ENCODE results near the gene NPHP4.

Gene NPHP4

GRCh38 chr1:6038603-6039002 lies 46.4 kb upstream of the NPHP4 start:
- no peaks in the 10 kb centered on the region for H3K36me3 Mint-ChIP-seq (ENCODE audit: low read depth)
- H3K27me3 Mint-ChIP-seq (ENCODE audit: low read depth), result peaks cover 47% of the 10 kb centered on the region
- H3K27ac Mint-ChIP-seq, result no peak overlapping the region
- H3K4me1 Mint-ChIP-seq, result no peaks in the 10 kb centered on the region
- no peak overlapping the region for H3K4me3 Mint-ChIP-seq
- H3K9me3 Mint-ChIP-seq, result no peaks in the 10 kb centered on the region
- no peak for TF ChIP-seq CTCF (IDR thresholded peaks at IDR 0.05; ENCODE audit: unreplicated experiment in 3 of 3)

GRCh38 chr1:6037338-6037762 lies 45.1 kb upstream of the NPHP4 start:
- Mint-ChIP-seq H3K36me3 (ENCODE audit: low read depth) (no peaks in the 10 kb centered on the region), H3K4me1 (no peaks in the 10 kb centered on the region), H3K27me3 (ENCODE audit: low read depth) (peaks cover 57% of the 10 kb centered on the region), H3K27ac (no peak overlapping the region), H3K9me3 (no peaks in the 10 kb centered on the region), H3K4me3 (no peak overlapping the region)
- TF ChIP-seq CTCF (IDR thresholded peaks at IDR 0.05; ENCODE audit: unreplicated experiment in 3 of 3), result no peak

- H3K36me3 Mint-ChIP-seq (ENCODE audit: low read depth), result no peaks in the 10 kb centered on the region
- no peak overlapping the region for H3K27ac Mint-ChIP-seq
- H3K4me1 Mint-ChIP-seq, result no peaks in the 10 kb centered on the region
- peaks cover 54% of the 10 kb centered on the region for H3K27me3 Mint-ChIP-seq (ENCODE audit: low read depth)
- no peak for TF ChIP-seq CTCF (IDR thresholded peaks at IDR 0.05; ENCODE audit: unreplicated experiment in 3 of 3)
- H3K4me3 Mint-ChIP-seq, result no peak overlapping the region
- H3K9me3 Mint-ChIP-seq, result no peaks in the 10 kb centered on the region
These were observed 43.5 kb upstream of the NPHP4 start for GRCh38 chr1:6035719-6036118.

GRCh38 chr1:6035303-6035702 lies 43.1 kb upstream of the NPHP4 start:
- Mint-ChIP-seq H3K4me1 (no peaks in the 10 kb centered on the region), H3K9me3 (no peaks in the 10 kb centered on the region), H3K4me3 (no peak overlapping the region), H3K27me3 (ENCODE audit: low read depth) (peaks cover 53% of the 10 kb centered on the region), H3K27ac (peak overlapping the region in 1 of 3 experiments; percentile 48), H3K36me3 (ENCODE audit: low read depth) (no peaks in the 10 kb centered on the region)
- no peak for TF ChIP-seq CTCF (IDR thresholded peaks at IDR 0.05; ENCODE audit: unreplicated experiment in 3 of 3)

GRCh38 chr1:6034750-6035096 lies 42.5 kb upstream of the NPHP4 start:
- Mint-ChIP-seq H3K4me1 (no peaks in the 10 kb centered on the region), H3K27ac (peak overlapping the region in 1 of 3 experiments; percentile 48), H3K27me3 (ENCODE audit: low read depth) (peaks cover 51% of the 10 kb centered on the region), H3K4me3 (no peak overlapping the region), H3K36me3 (ENCODE audit: low read depth) (no peaks in the 10 kb centered on the region), H3K9me3 (no peaks in the 10 kb centered on the region)
- TF ChIP-seq CTCF (IDR thresholded peaks at IDR 0.05; ENCODE audit: unreplicated experiment in 3 of 3), result no peak

- no peaks in the 10 kb centered on the region for H3K9me3 Mint-ChIP-seq
- peaks cover 52% of the 10 kb centered on the region for H3K27me3 Mint-ChIP-seq (ENCODE audit: low read depth)
- H3K27ac Mint-ChIP-seq, result no peak overlapping the region
- H3K4me1 Mint-ChIP-seq, result no peaks in the 10 kb centered on the region
- H3K4me3 Mint-ChIP-seq, result no peak overlapping the region
- TF ChIP-seq CTCF (IDR thresholded peaks at IDR 0.05; ENCODE audit: unreplicated experiment in 3 of 3), result peak; percentile 64 to 70 (median 69)
- no peaks in the 10 kb centered on the region for H3K36me3 Mint-ChIP-seq (ENCODE audit: low read depth)
These were observed 41.9 kb upstream of the NPHP4 start for GRCh38 chr1:6033986-6034749.

Measured in nephron (organoid).